Measurements from ENCODE around the gene ARHGEF19.
A peak's percentile ranks its signal among the peaks of the same experiment; 100 is the strongest.

Gene ARHGEF19

GRCh38 chr1:16156848-16157495 is 55.5 kb downstream of the ARHGEF19 start:
- no peak for DNase-seq
- TF ChIP-seq POLR2A (IDR thresholded peaks at IDR 0.05; ENCODE audit: low read length) (no peak), GATA1 (IDR thresholded peaks at IDR 0.05; ENCODE audit: low read depth, low read length) (no peak)

- no peak for TF ChIP-seq POLR2A (IDR thresholded peaks at IDR 0.05; ENCODE audit: low read length)
- no peak for TF ChIP-seq GATA1 (IDR thresholded peaks at IDR 0.05; ENCODE audit: low read depth, low read length)
Measured at GRCh38 chr1:16155537-16156410, 56.7 kb downstream of the ARHGEF19 start, which contains the start of gene EPHA2. EPHA2 (minus strand) TSS chr1:16156069; CDS start chr1:16155932, 137 bp downstream.

GRCh38 chr1:16153999-16154673 is 58.3 kb downstream of the ARHGEF19 start:
- DNase-seq: no peak
- TF ChIP-seq POLR2A (IDR thresholded peaks at IDR 0.05; ENCODE audit: low read length) (no peak), GATA1 (IDR thresholded peaks at IDR 0.05; ENCODE audit: low read depth, low read length) (no peak)

More at GRCh38 chr1:16155537-16156410, 56.7 kb downstream of the ARHGEF19 start, which contains the start of gene EPHA2:
- DNase-seq: peak in 1 of 2 experiments; percentile 21

GRCh38 chr1:16153096-16153998 is 59.1 kb downstream of the ARHGEF19 start:
- no peak for TF ChIP-seq GATA1 (IDR thresholded peaks at IDR 0.05; ENCODE audit: low read depth, low read length)
- TF ChIP-seq POLR2A (IDR thresholded peaks at IDR 0.05; ENCODE audit: low read length): no peak
- no peak for DNase-seq

GRCh38 chr1:16152481-16153087 is 59.9 kb downstream of the ARHGEF19 start:
- no peak for DNase-seq
- no peak for TF ChIP-seq GATA1 (IDR thresholded peaks at IDR 0.05; ENCODE audit: low read depth, low read length)
- no peak for TF ChIP-seq POLR2A (IDR thresholded peaks at IDR 0.05; ENCODE audit: low read length)

GRCh38 chr1:16151995-16152384 is 60.5 kb downstream of the ARHGEF19 start:
- DNase-seq: no peak
- TF ChIP-seq GATA1 (IDR thresholded peaks at IDR 0.05; ENCODE audit: low read depth, low read length) (no peak), POLR2A (IDR thresholded peaks at IDR 0.05; ENCODE audit: low read length) (no peak)

- peak; percentile 35 to 38 for DNase-seq
- no peak for TF ChIP-seq GATA1 (IDR thresholded peaks at IDR 0.05; ENCODE audit: low read depth, low read length)
- TF ChIP-seq POLR2A (IDR thresholded peaks at IDR 0.05; ENCODE audit: low read length): no peak
Measured at GRCh38 chr1:16151196-16151994, 61.1 kb downstream of the ARHGEF19 start.

- no peak for TF ChIP-seq GATA1 (IDR thresholded peaks at IDR 0.05; ENCODE audit: low read depth, low read length)
Measured at GRCh38 chr1:16150508-16150907, 61.9 kb downstream of the ARHGEF19 start.

GRCh38 chr1:16149702-16150488 is 62.6 kb downstream of the ARHGEF19 start:
- TF ChIP-seq GATA1 (IDR thresholded peaks at IDR 0.05; ENCODE audit: low read depth, low read length) (no peak), POLR2A (IDR thresholded peaks at IDR 0.05; ENCODE audit: low read length) (no peak)
- no peak for DNase-seq

More at GRCh38 chr1:16150508-16150907, 61.9 kb downstream of the ARHGEF19 start:
- DNase-seq: no peak

- no peak for TF ChIP-seq POLR2A (IDR thresholded peaks at IDR 0.05; ENCODE audit: low read length)
- TF ChIP-seq GATA1 (IDR thresholded peaks at IDR 0.05; ENCODE audit: low read depth, low read length): no peak
- no peak for DNase-seq
Measured at GRCh38 chr1:16149146-16149545, 63.3 kb downstream of the ARHGEF19 start.

GRCh38 chr1:16148329-16149092 is 63.9 kb downstream of the ARHGEF19 start:
- TF ChIP-seq POLR2A (IDR thresholded peaks at IDR 0.05; ENCODE audit: low read length): no peak
- no peak for TF ChIP-seq GATA1 (IDR thresholded peaks at IDR 0.05; ENCODE audit: low read depth, low read length)
- DNase-seq: no peak
